Fibroblast of peridontal ligament (primary cell): ENCODE measurements around the gene IVNS1ABP.

ENCODE experiments used
- DNase-seq: peaks from one replicate; pipeline ENCODE4 v3.0.0-alpha.2; 2010; ENCODE audit errors: extremely low read depth

The IVNS1ABP gene

DNA sequence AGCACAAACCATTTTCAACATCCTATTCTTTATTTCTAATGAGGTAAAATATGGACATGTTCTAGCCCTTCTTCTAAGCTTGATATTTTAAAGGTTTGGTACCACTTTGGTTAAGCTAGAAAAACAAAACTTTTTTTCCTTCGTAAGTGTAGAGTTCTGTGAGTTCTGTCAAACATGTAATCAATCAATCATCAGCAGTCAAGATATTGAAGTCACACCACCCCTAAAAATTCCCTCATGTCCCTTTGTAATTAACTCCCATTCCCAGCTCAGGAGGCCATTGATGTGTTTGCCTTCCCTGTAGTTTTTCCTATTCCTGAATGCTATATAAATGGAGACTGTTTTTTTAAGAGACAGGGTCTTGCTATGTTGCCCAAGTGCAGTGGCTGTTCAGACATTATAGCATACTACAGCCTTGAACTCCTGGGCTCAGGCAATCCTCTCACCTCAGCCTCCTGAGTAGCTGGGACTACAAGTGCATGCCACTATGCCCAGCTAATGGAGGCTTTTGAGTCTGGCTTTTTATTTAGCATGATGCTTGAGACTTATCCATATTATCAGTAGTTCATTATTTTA lies 23.0 kb downstream of the IVNS1ABP start:
- DNase-seq: no peak

DNA sequence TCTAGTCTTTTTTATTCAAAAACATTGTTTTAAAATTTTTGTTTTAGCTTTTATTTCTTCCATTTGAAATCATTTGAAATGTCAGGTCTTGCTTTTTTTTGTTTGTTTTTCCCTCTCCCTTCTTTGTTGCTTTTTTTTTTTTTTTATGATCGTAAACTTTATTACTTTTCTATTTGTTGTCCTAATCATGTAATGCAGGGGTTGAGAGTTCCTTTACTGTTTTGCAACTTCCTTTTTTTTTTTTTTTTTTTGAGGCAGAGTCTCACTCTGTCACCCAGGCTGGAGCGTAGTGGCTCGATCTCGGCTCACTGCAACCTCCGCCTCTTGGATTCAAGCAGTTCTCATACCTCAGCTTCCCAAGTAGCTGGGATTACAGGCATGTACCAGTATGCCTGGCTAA lies 24.8 kb downstream of the IVNS1ABP start:
- DNase-seq: no peak

DNA sequence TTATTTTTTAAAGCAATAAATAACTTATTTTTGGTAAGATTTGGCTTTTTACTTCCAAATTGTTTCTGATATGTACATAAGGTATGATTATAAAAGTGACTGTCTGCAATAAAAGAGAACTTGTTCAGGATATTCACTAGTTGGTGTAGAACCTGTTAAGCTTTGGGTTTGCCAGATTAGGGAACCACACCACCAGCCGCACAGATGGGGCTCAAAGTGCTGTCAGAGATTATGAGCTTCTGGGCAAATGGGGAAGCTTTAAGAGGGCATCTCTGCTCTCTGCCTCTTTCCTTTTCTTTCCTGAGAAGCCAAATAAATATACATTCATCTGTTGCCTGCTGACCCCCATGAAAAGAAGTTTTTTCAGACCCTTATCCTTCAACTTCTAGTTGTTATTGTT lies 25.4 kb downstream of the IVNS1ABP start:
- DNase-seq: no peak

DNA sequence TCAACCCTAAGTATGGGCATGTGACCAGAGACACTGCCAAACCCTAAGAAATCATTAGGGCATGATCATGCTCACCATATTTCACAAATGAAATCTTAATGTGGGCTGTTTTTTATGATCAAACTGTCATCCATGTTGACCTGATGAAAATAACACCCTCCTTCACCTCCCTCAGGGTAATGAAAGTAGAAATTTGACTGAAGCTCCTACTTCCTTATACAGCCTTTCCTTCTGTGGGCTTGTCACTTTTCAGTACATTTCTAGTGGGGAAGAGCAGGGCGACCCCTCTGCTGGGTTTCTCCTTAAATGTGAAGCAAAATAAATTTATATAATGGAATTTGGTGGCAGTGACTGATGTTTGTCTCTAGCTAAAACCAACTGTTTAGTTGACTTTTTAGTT lies 25.9 kb downstream of the IVNS1ABP start:
- DNase-seq: no peak

DNA sequence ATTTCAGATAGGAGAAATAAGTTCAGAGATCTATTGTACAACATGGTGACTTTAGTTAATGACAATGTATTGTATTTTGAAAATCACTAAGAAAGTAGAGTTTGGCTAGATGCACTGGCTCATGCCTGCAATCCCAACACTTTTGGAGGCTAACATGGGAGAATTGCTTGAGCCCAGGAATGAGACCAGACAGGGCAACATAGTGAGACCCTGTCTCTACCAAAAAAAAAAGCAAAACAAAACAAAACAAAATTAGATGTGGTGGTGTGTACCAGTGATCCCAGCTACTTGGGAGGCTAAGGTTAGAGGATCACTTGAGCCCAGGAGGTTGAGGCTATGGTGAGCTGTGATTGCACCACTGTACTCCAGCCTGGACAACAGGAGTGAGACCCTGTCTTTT lies 27.2 kb downstream of the IVNS1ABP start:
- no peak for DNase-seq

DNA sequence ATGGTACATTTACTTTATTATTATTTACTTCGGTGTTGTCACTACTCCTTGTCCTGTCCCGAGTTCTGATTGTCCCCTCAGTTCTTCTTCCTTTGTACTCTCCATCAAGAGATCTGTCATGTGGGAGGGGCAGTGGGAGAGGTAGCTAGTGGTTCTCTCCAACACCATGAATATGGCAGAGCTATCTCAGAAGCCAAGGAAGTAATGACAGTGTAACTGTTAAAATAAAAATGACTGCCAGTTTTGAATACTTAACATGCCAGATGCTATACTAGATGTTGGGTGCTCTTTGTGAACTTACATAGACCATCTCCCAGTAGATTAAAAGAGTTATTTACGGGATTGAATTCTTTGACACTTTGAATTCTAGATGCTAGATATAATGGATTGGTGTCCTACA lies 28.6 kb downstream of the IVNS1ABP start:
- DNase-seq: no peak

DNA sequence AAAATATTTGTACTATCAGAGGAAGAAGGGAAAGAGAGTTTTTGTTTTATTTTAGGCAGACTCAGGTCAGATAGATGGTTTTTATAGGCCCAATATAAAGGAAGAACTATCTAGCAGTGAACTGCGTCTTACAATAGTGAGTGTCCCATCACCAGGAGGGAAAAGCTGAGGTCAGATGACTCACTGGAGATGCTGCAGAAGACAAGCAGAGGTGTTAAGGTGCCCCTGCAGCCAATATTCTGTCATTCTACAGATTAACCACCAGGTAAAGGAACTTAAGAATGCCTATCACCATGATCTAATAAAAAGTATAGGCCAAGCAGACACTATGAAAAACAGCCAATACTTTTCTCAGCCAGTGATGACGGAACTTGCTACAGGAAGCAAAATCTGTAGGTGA lies 29.6 kb downstream of the IVNS1ABP start:
- no peak for DNase-seq

DNA sequence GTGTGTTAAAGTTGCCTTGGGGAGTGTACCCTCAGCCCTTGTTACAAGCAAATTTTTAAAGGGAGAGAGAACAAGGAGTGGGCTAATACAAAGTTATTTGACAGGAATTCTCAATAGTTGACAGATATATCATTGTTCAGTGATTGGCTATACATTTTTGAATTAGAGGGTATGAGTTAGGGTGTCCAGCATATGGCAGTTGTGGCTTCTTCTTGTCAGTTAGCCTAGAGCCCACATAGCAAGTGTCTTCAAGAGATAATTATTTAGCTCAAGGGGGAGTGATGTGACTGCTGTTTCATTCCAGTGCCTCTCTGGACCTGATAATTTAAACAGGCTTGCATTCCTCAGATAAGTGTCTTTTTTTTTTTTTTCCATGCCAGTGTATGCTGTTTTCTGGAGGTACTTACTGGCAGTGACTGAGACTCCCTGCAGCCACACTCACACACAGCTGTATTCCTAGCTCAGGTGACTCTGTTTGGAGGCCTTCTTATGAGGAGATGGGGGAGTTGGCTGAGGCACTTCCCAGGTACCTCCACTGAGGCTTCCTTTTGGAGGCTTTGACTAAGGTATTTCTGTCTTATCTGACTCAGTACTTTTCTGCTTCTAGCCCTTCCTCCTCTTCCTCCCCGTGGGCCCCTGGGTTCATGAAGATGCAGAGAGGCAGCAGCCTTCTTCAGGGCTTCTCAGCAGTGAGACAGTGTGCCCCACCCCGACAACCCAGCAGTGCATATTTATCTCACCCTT lies 32.3 kb downstream of the IVNS1ABP start:
- no peak for DNase-seq

DNA sequence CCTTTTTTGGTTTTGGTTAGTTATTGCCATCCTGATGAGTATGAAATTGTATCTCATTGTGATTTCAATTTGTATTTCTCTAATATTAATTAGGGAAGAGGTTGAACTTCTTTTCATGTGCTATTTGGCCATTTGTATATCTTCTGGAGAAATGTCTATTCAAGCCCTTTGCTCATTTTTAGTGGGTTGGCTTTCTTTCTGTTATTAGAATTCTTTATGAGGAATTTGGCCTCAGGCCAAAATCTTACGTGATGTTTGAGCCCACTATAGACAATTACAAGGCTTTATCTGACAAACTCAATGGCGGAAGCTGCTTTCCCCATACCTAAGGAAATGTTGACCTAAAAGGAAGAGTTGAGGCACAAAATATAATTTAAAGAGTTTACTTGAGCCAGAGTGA lies 32.9 kb downstream of the IVNS1ABP start:
- DNase-seq: no peak

DNA sequence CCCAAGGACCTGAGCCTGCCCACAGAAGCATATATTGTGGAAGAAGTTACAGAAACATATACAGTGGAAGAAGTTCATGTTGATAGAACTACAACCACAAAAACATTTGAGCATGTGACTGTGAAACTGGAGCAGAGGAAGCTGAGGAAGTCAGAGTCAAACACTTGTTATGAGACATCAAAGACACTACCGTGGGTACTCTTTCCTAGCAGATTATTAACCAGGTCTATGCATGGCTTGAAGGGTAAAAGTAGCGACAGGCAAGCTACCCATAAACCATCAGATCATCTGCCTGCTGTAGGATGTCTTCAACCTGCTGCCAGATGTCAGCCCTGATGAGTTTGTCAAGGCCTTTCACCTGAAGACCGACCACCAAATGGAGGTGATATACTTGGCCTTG lies 35.8 kb downstream of the IVNS1ABP start:
- DNase-seq: no peak

DNA sequence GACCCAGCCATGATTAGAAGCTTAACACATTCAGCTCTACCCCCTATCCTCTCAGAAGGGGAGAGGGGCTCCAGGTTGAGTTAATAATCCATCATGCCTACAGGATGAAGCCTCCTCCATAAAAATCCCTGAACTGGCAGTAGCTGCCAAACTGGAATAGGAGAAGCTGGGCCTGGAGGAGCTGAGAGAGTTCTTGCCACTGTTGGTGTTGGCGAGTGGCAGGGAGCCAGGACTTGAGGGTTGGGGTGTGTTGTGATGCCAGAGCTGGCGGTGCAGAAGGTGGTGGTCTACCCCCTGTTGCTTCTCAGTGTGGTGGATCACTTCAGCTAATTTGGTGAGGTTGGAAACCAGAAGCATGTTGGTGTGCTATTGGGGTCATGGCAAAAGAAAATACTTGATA lies 36.5 kb downstream of the IVNS1ABP start:
- no peak for DNase-seq

DNA sequence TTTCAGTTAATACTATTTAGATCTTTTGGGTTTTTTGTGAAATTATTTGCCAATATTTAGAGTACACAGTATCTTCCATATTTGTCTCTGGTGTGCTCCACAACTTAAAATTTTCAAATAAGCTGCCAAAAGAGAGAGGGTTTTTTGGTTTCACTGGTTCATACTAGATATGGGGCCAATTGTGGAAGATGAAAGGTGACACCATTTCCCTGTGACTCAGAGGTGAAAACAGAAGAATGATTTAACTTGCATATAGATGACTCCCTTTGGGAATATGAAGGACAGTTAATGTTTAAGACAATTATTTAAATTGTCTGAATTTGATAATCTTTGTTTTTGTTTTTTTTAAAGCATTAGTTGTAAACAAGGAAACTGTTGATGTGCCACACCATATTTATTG lies 37.5 kb downstream of the IVNS1ABP start:
- peak; percentile 68 for DNase-seq

DNA sequence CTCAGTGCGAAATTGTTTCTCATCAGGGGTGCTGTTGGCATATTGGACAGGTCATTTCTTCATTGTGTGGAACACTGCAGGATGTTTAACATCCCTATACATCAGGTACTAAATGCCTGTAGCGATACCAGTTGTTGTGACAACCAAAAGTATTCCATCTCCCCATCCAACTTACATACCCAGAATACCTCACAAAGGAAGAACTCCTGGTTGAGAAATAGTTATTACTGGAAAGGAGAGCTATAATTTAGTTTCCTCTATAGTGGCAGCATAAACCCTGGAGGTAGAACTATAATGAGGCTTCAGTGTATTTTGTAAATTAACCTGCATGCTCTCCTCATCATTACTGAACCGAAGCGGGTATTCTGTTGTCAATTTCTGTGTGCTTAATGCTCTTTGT lies 45.1 kb downstream of the IVNS1ABP start:
- no peak for DNase-seq

DNA sequence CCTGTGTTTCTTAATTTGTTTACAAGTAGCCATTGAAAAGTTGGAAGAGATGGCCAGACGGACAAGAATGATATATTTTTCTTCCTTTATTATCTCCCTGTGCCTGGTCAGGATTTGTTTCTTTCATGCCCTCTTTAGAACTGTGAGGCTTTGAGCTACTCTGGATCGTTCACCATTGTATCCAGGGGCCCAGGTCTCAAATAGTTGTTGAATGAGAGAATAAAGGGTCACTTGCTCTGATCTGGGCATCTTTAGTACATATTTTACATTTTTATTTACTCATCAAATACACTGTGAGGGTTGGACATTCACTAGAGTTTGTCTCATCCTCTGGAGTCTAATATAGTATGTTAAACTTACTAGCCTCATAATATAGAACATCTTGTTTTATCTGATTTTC lies 48.7 kb downstream of the IVNS1ABP start:
- DNase-seq: no peak

DNA sequence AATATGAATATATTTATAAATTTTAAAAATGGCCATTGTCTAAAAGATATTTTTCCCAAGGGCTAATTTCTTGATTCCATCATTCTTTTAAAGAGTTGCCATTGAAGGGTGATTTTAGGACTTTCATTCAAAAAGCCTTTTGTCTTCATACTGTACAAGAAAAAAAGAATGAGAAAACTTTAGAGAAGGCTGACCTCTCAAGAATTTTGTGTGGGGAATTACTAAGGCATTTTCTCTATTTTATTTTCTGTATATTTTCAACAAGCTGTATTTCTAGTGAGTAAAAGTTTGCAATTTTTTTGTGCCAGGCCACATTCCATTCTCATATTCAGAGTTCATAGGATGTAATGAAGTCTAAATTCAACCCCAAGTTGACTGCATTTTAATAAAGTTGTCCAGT lies 49.3 kb downstream of the IVNS1ABP start:
- no peak for DNase-seq

DNA sequence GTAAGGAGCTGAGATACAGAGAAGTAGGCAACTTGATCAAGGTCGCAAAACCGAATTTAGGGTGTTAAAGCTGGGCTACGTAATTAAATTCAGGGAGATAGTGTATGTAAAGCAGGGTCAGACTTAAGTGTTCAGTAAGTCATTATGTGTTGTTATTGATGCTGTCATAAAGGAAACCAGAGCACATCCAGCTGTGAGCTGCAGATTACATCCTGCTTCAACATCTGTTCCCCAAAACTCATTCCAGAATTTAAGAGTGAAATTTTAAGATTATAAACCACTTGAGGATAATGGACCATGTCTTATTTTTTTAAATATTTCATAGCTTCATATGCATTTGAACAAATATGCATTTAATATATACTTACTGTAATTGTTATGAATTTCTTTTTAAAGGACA lies 49.7 kb downstream of the IVNS1ABP start:
- DNase-seq: no peak

DNA sequence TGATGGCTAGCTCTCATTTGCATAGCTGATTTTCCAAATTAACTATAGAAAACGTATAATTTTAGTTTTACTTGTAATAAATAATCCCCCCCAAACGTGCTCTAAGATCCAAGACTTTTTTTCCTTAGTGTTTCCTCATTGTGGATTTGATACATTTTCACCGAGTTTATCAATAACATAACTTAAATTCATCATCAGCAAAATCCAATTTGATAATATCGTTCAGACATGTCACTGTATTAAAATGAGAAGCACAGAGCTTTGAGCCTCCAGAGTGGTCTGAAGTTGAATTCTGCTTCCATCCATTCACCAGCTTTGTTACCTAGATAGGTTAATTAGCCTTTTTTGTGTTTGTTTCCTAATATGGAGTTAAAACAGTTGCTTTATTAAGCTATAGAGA lies 51.7 kb downstream of the IVNS1ABP start:
- no peak for DNase-seq

DNA sequence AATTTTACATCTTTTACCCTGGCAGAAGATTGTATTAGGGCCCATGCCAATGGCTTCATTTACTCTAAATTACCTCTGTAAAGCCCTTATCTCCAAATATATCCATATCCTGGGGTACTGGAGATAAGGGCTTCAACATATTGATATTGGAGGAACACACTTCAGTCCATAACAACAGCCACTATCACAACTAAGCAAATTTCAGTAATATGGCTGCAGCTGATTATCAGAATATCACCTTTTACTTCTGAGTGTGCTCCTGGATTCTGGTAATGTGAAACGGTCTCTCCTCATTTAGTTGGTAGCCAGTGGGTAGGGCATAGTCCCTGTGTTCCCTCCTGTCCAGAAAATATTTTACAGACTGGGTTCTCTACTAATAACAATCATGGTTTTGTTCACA lies 53.3 kb downstream of the IVNS1ABP start:
- DNase-seq: no peak

DNA sequence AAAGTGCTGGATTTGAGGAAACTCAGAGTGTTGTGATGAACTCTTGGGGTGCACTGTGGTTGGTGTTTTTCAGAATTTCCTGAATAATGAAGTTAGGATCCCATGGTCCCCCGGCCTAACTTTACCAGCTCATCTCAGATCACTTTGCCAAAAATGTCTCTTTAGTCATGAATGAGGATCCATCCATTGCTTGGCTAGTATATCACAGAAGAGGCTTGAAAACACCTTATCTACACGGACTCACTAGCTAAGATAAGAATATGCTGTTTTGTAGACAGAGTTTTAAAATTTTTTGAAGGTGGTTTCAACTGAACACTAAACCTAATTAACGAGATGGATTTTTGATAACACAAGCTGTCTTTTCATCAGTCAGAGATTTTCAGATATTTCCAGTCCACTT lies 53.8 kb downstream of the IVNS1ABP start:
- no peak for DNase-seq

DNA sequence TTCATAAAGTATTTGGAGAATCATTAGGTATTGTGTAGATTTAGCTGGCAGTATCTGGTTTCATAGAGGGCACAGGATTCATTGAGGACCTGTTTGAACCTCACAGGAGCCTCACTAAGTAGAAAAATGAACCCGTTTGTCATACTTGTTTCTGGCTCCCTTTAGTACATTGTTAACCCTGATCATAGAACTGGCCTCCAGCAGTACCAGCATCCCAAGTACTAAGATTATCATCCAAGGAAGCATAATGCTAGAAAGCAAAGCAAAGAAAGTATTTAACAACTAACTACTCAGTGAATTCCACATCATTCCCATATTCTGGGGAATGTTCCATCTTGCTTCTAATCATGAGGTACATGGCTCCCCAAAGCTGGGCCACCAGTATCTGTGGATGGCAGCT lies 54.9 kb downstream of the IVNS1ABP start:
- no peak for DNase-seq

DNA sequence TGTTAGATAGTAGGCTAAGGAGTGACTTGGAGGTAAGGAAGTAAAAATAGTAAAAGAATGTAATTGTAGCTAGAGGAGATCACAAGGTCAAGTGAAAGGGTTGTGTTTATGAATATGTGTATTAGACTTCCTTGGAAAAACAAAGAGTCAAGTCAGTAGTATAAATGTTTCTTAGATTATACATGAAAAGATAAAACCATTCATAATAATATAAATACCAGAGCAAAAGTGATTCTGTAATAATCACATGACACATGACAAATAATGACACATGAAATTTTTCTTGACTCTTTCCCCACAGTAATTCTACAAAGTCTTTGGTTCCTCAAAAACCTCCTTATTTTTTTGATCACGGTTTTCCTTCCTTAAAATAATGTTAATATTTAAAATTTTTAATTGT lies 56.4 kb downstream of the IVNS1ABP start:
- DNase-seq: no peak

DNA sequence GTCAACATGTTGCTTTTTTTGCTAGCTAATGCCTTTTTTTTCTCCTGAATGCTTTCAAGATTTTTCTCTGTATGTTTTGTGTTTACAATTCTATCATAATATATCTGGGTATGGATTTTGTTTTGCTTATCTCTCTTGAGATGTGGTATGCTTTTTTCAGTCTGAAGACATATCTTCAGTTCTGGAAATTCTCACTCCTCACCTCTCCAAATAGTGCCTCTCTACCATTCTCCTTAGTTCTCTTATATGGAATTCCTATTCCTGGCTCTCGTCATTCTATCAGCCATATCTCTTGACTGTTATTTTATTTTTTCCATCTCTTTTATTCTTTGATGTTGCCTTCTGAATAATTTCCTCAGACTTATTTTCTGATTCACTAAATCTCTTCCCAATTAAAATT lies 58.4 kb downstream of the IVNS1ABP start:
- no peak for DNase-seq

DNA sequence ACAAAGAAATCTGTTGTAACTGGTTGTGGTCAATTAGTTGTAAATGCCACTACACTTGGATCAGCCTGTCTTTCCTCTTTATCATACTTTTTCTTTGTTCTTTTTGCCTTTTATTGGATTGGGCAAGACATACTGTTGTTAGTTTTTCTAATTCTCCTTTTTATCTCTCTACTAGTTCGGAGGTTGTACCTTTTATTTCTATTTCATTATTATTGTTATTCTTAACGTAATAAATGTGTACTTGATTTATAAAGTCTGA lies 59.2 kb downstream of the IVNS1ABP start:
- peak; percentile 25 for DNase-seq
